Neural progenitor cell (in vitro differentiated cells): ENCODE results near the gene ARHGAP24. TPM values are rescaled to one million over a fixed set of nuclear protein-coding genes. Genes with fewer than 3 reads are reported as not detected.

Experiments
- DNase-seq: peaks from one replicate; pipeline ENCODE4 v3.0.0-alpha.2; 2016; ENCODE audit warnings: low spot score
- H2AFZ ChIP-seq: fragments of 200-600 bp; sonication (generic); replicated peaks from 2 replicates; pipeline ENCODE4 v1.6.1; 2016; ENCODE audit warnings: antibody characterized with exemption
- H3F3A ChIP-seq: fragments of 200-600 bp; sonication (generic); 2 replicates; pipeline ENCODE4 v1.6.1; 2016; ENCODE audit warnings: antibody characterized with exemption, low read depth
- H3K27ac ChIP-seq: fragments of 200-600 bp; sonication (generic); 2 replicates; pipeline ENCODE4 v1.5.1; 2016; ENCODE audit warnings: mild to moderate bottlenecking
- H3K27me3 ChIP-seq: fragments of 200-600 bp; sonication (generic); 2 replicates; pipeline ENCODE4 v1.6.1; 2016; ENCODE audit warnings: mild to moderate bottlenecking, moderate library complexity
- H3K36me3 ChIP-seq: fragments of 200-600 bp; sonication (generic); 2 replicates; pipeline ENCODE4 v1.5.1; 2016
- H3K4me1 ChIP-seq: fragments of 200-600 bp; sonication (generic); 2 replicates; pipeline ENCODE4 v1.6.1; 2016; ENCODE audit warnings: mixed run types
- H3K4me2 ChIP-seq: fragments of 200-600 bp; sonication (generic); 2 replicates; pipeline ENCODE4 v1.6.1; 2016
- H3K4me3 ChIP-seq: fragments of 200-600 bp; sonication (generic); 2 replicates; pipeline ENCODE4 v1.5.1; 2016
- H3K79me2 ChIP-seq: fragments of 200-600 bp; sonication (generic); 2 replicates; pipeline ENCODE4 v1.6.1; 2016; ENCODE audit warnings: low read depth
- H3K9ac ChIP-seq: fragments of 200-600 bp; sonication (generic); 2 replicates; pipeline ENCODE4 v1.6.1; 2016
- H3K9me3 ChIP-seq: fragments of 200-600 bp; sonication (generic); 2 replicates; pipeline ENCODE4 v1.5.1; 2016; ENCODE audit warnings: low read depth
- H4K20me1 ChIP-seq: fragments of 200-600 bp; sonication (generic); 2 replicates; pipeline ENCODE4 v1.6.1; 2016; ENCODE audit warnings: low read depth
- H3K27ac Mint-ChIP-seq: 3 replicates; pipeline ENCODE4 v1.8.0; 2021; ENCODE audit warnings: mixed read lengths
- H3K27me3 Mint-ChIP-seq: 2 replicates; pipeline ENCODE4 v1.8.0; 2022; ENCODE audit warnings: low read depth, mild to moderate bottlenecking, inconsistent platforms, moderate library complexity, mixed read lengths; ENCODE audit not compliant: insufficient read depth
- H3K36me3 Mint-ChIP-seq: 3 replicates; pipeline ENCODE4 v1.8.0; 2021; ENCODE audit warnings: mixed read lengths
- H3K4me1 Mint-ChIP-seq: 3 replicates; pipeline ENCODE4 v1.8.0; 2021; ENCODE audit warnings: mixed read lengths
- H3K4me3 Mint-ChIP-seq: 3 replicates; pipeline ENCODE4 v1.8.0; 2021; ENCODE audit warnings: mild to moderate bottlenecking, moderate library complexity, mixed read lengths
- H3K9me3 Mint-ChIP-seq: 3 replicates; pipeline ENCODE4 v1.8.0; 2020; ENCODE audit warnings: mixed read lengths
- EZH2 ChIP-seq: fragments of 200-600 bp; sonication (generic); IDR thresholded peaks from 2 replicates; pipeline ENCODE4 v1.6.1; 2017; ENCODE audit warnings: antibody characterized with exemption, mild to moderate bottlenecking, moderate library complexity
- EZH2phosphoT487 ChIP-seq: fragments of 200-600 bp; sonication (generic); IDR thresholded peaks from 2 replicates; pipeline ENCODE4 v1.6.1; 2017; ENCODE audit warnings: antibody characterized with exemption
- total RNA-seq: library from RNA; depleted of rRNA; stranded (reverse); fragments of >200 nt; gene quantifications from 2 replicates; pipeline ENCODE4 v1.2.3, GENCODE V29; 2015; ENCODE audit warnings: low replicate concordance
- TF ChIP-seq, protein P1 (sequence below): fragments of 200-600 bp; sonication (generic); IDR thresholded peaks from 2 replicates; pipeline ENCODE4 v1.5.1; 2017; ENCODE audit warnings: antibody characterized with exemption, mild to moderate bottlenecking

The ARHGAP24 gene
- total RNA-seq, 1 donor from 2014 or later = 2.2 TPM

DNA sequence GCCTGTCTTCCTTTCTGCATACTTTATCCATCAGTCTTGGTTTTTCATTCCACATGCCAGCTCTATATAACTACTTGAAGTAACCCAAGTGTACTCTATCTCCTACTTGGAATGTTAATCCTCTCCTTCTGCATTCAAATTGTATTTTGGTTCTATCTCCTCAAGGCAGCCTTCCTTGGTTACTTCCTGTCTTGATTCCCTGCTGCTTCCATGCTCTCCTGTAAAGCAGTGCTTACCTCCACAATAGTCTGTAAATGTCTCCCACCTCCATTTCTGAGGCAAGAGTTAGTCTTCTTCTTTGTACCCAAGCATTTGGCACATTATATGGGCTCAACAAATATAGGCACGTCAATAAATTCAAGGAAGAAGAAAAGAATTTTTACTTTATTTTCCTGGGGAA lies 298.4 kb downstream of the ARHGAP24 start:
- H3K27me3 ChIP-seq = no peaks in the 10 kb centered on the region
- Mint-ChIP-seq H3K27me3 (peaks cover 3% of the 10 kb centered on the region), H3K9me3 (no peaks in the 10 kb centered on the region), H3K4me3 (no peak overlapping the region), H3K4me1 (peaks cover 7% of the 10 kb centered on the region), H3K36me3 (no peaks in the 10 kb centered on the region), H3K27ac (no peak overlapping the region)
- H4K20me1 ChIP-seq = no peaks in the 10 kb centered on the region
- H3K27ac ChIP-seq = no peak overlapping the region
- H3F3A ChIP-seq = no peaks in the 10 kb centered on the region
- no peak for DNase-seq
- no peaks in the 10 kb centered on the region for H3K36me3 ChIP-seq
- H3K9ac ChIP-seq = no peak overlapping the region
- no peaks in the 10 kb centered on the region for H3K9me3 ChIP-seq
- H3K4me3 ChIP-seq = no peak overlapping the region
- H3K4me2 ChIP-seq = peak overlapping the region; percentile 32
- no peak overlapping the region for H2AFZ ChIP-seq
- peaks cover 16% of the 10 kb centered on the region for H3K4me1 ChIP-seq
- TF ChIP-seq EZH2phosphoT487 (no peak), EZH2 (no peak)
- TF ChIP-seq, protein P1, sequence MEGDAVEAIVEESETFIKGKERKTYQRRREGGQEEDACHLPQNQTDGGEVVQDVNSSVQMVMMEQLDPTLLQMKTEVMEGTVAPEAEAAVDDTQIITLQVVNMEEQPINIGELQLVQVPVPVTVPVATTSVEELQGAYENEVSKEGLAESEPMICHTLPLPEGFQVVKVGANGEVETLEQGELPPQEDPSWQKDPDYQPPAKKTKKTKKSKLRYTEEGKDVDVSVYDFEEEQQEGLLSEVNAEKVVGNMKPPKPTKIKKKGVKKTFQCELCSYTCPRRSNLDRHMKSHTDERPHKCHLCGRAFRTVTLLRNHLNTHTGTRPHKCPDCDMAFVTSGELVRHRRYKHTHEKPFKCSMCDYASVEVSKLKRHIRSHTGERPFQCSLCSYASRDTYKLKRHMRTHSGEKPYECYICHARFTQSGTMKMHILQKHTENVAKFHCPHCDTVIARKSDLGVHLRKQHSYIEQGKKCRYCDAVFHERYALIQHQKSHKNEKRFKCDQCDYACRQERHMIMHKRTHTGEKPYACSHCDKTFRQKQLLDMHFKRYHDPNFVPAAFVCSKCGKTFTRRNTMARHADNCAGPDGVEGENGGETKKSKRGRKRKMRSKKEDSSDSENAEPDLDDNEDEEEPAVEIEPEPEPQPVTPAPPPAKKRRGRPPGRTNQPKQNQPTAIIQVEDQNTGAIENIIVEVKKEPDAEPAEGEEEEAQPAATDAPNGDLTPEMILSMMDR = no peak
- H3K79me2 ChIP-seq = no peaks in the 10 kb centered on the region

GRCh38 chr4:85774000-85774399 lies 299.1 kb downstream of the ARHGAP24 start:
- no peak overlapping the region for H3K4me3 ChIP-seq
- H4K20me1 ChIP-seq = no peaks in the 10 kb centered on the region
- Mint-ChIP-seq H3K27me3 (peaks cover 3% of the 10 kb centered on the region), H3K27ac (no peak overlapping the region), H3K4me3 (no peak overlapping the region), H3K36me3 (no peaks in the 10 kb centered on the region), H3K4me1 (peaks cover 7% of the 10 kb centered on the region), H3K9me3 (no peaks in the 10 kb centered on the region)
- no peaks in the 10 kb centered on the region for H3K27me3 ChIP-seq
- H3K9me3 ChIP-seq = no peaks in the 10 kb centered on the region
- no peaks in the 10 kb centered on the region for H3F3A ChIP-seq
- TF ChIP-seq EZH2phosphoT487 (no peak), EZH2 (no peak)
- TF ChIP-seq, protein P1 = no peak
- DNase-seq = no peak
- peak overlapping the region; percentile 32 for H3K4me2 ChIP-seq
- H2AFZ ChIP-seq = peak overlapping the region; percentile 63
- H3K4me1 ChIP-seq = peaks cover 16% of the 10 kb centered on the region
- no peak overlapping the region for H3K27ac ChIP-seq
- H3K79me2 ChIP-seq = no peaks in the 10 kb centered on the region
- H3K36me3 ChIP-seq = no peaks in the 10 kb centered on the region
- H3K9ac ChIP-seq = no peak overlapping the region

DNA sequence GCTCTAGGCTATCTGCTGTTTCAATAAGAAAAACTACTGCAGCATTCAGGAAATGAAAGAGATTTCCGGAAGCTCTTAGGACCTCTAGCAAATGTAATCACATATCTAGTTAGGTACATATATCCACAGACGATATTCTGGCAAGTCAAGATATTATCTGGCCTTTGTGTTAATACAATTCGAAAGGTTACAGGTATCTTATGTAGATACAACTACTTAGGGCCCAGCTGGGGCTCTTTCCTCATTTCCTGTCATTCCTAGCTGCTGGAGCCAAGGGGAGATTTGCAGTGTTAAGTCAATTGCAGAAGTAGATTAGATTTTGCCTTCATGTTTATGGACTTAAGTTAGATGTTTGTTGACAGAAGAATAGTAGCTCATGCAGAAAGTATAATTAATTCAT lies 299.5 kb downstream of the ARHGAP24 start:
- Mint-ChIP-seq H3K9me3 (no peaks in the 10 kb centered on the region), H3K4me3 (no peak overlapping the region), H3K36me3 (no peaks in the 10 kb centered on the region), H3K4me1 (peaks cover 10% of the 10 kb centered on the region), H3K27me3 (peaks cover 3% of the 10 kb centered on the region), H3K27ac (no peak overlapping the region)
- no peaks in the 10 kb centered on the region for H3F3A ChIP-seq
- H3K79me2 ChIP-seq = no peaks in the 10 kb centered on the region
- no peaks in the 10 kb centered on the region for H3K36me3 ChIP-seq
- no peak overlapping the region for H2AFZ ChIP-seq
- no peak overlapping the region for H3K4me3 ChIP-seq
- H3K27me3 ChIP-seq = no peaks in the 10 kb centered on the region
- H3K9me3 ChIP-seq = no peaks in the 10 kb centered on the region
- no peak overlapping the region for H3K9ac ChIP-seq
- no peaks in the 10 kb centered on the region for H4K20me1 ChIP-seq
- H3K27ac ChIP-seq = no peak overlapping the region
- no peak for DNase-seq
- peak overlapping the region; percentile 32 for H3K4me2 ChIP-seq
- no peak for TF ChIP-seq EZH2phosphoT487
- TF ChIP-seq EZH2 = no peak
- TF ChIP-seq, protein P1 = no peak
- H3K4me1 ChIP-seq = peaks cover 16% of the 10 kb centered on the region
